ENCODE measurements around the gene PCDH1. TPM values are rescaled to one million over a fixed set of nuclear protein-coding genes. Genes with fewer than 3 reads are reported as not detected.

The PCDH1 gene
- total RNA-seq, 1 experiment from 2014 or later, result 127 TPM

DNA sequence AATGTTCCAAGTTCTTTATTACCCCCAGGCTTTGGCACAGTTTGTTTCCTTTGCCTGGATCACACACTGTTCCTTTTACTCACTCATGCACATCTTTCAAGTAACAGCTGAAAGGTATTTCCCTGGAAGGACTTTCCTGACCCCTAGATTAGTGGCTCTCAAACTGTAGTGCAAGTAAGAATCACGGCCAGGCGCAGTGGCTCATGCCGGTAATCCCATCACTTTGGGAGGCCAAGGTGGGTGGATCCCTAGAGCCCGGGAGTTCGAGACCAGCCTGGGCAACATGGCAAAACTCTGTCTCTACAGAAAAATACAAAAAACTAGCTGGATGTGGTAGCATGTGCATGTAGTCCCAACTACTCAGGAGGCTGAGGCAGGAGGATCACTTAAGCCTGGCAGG lies 26.3 kb upstream of the PCDH1 start:
- Histone ChIP-seq H3K4me1 (ENCODE audit: insufficient read depth, low read length) (no peaks in the 10 kb centered on the region; the same call in 1 of the 2 replicates), H2AK5ac (ENCODE audit: insufficient read length, low read length) (no peak overlapping the region), H3K79me2 (ENCODE audit: insufficient read depth, low read length) (no peaks in the 10 kb centered on the region), H4K5ac (ENCODE audit: insufficient read length, low read depth, low read length) (no peak overlapping the region), H4K8ac (replicated peaks; ENCODE audit: insufficient read length, low read depth, low read length) (no peak overlapping the region), H3K18ac (ENCODE audit: insufficient read length, low read depth, low read length) (no peak overlapping the region), H2AFZ (ENCODE audit: low read length) (no peak overlapping the region), H3K14ac (ENCODE audit: insufficient read depth, low read length) (no peak overlapping the region), H3K4me2 (ENCODE audit: insufficient read depth, insufficient read length, low read length) (no peak overlapping the region), H2BK5ac (ENCODE audit: insufficient read length, low read length) (no peak overlapping the region), H2BK15ac (ENCODE audit: low read depth, low read length) (no peak overlapping the region), H3K4ac (ENCODE audit: low read depth, low read length) (no peak overlapping the region), H2BK120ac (ENCODE audit: low read depth, low read length, poor library complexity, severe bottlenecking) (no peak overlapping the region), H3K27me3 (ENCODE audit: insufficient read depth, low read length) (no peaks in the 10 kb centered on the region), H3K9me3 (ENCODE audit: control insufficient read depth, low read depth, low read length) (no peaks in the 10 kb centered on the region), H3K23me2 (ENCODE audit: insufficient read length, low read depth, low read length, poor library complexity, severe bottlenecking) (no peaks in the 10 kb centered on the region), H4K91ac (ENCODE audit: insufficient read length, low read depth, low read length) (no peak overlapping the region), H3K56ac (ENCODE audit: insufficient read length, low read depth, low read length) (no peak overlapping the region), H2BK12ac (ENCODE audit: insufficient read length, low read depth, low read length) (no peak overlapping the region), H2BK20ac (ENCODE audit: low read depth, low read length, poor library complexity, severe bottlenecking) (no peak overlapping the region), H3K23ac (ENCODE audit: insufficient read length, low read depth, low read length) (no peak overlapping the region), H3K9ac (ENCODE audit: extremely low read depth, insufficient read length, low read length) (no peak overlapping the region), H3K79me1 (ENCODE audit: insufficient read depth, low read depth, low read length, poor library complexity, severe bottlenecking) (no peaks in the 10 kb centered on the region), H3T11ph (ENCODE audit: low read length) (no peak overlapping the region), H4K20me1 (ENCODE audit: control insufficient read depth, insufficient read depth, insufficient read length) (no peaks in the 10 kb centered on the region), H3K27ac (ENCODE audit: insufficient read length, low read depth, low read length) (no peak overlapping the region)
- Mint-ChIP-seq H3K4me3 (no peak overlapping the region), H3K27me3 (ENCODE audit: low read depth) (peaks cover 4% of the 10 kb centered on the region), H3K4me1 (peaks cover 4 to 9% of the 10 kb centered on the region in 2 experiments; a peak in 3 of 4 replicates), H3K27ac (no peak overlapping the region), H3K36me3 (ENCODE audit: insufficient read depth in 1 of 3, low read depth in 3 of 3) (no peaks in the 10 kb centered on the region), H3K9me3 (no peaks in the 10 kb centered on the region)
- no peak for DNase-seq
- TF ChIP-seq, protein P1, sequence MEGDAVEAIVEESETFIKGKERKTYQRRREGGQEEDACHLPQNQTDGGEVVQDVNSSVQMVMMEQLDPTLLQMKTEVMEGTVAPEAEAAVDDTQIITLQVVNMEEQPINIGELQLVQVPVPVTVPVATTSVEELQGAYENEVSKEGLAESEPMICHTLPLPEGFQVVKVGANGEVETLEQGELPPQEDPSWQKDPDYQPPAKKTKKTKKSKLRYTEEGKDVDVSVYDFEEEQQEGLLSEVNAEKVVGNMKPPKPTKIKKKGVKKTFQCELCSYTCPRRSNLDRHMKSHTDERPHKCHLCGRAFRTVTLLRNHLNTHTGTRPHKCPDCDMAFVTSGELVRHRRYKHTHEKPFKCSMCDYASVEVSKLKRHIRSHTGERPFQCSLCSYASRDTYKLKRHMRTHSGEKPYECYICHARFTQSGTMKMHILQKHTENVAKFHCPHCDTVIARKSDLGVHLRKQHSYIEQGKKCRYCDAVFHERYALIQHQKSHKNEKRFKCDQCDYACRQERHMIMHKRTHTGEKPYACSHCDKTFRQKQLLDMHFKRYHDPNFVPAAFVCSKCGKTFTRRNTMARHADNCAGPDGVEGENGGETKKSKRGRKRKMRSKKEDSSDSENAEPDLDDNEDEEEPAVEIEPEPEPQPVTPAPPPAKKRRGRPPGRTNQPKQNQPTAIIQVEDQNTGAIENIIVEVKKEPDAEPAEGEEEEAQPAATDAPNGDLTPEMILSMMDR (conservative IDR thresholded peaks at IDR 0.05), result no peak
- WGBS (ENCODE audit: extremely low coverage, insufficient read length, low lambda C conversion rate), result no CpG with 5 or more reads among the region's 5 CpGs

Data from H9 (cell line).